NK-92 (cell line): Measurements from ENCODE around the gene CTDSPL.
"Not testable (repeated sequence)": the region's sequence is repeated elsewhere in the genome, so short reads cannot be mapped to it uniquely, and the experiment has no call there.

ENCODE experiments used
- DNase-seq: peaks from one replicate; lab custom pipeline; 2025; ENCODE audit not compliant: unreplicated experiment; lab: John Stamatoyannopoulos, UW

Gene CTDSPL

GRCh38 chr3:37963635-37964034 is 102.0 kb downstream of the CTDSPL start:
- DNase-seq: no peak

GRCh38 chr3:37964146-37964545 is 102.5 kb downstream of the CTDSPL start:
- no peak for DNase-seq

- no peak for DNase-seq
Observed at GRCh38 chr3:37964716-37965115, 103.0 kb downstream of the CTDSPL start.

GRCh38 chr3:37967260-37967881 is 105.7 kb downstream of the CTDSPL start:
- no peak for DNase-seq

- no peak for DNase-seq
Observed at GRCh38 chr3:37968199-37968598, 106.5 kb downstream of the CTDSPL start.

GRCh38 chr3:37968813-37969595 is 107.3 kb downstream of the CTDSPL start:
- DNase-seq: no peak

GRCh38 chr3:37969596-37970100 is 108.0 kb downstream of the CTDSPL start:
- no peak for DNase-seq

- DNase-seq: no peak
Observed at GRCh38 chr3:37970802-37971201, 109.1 kb downstream of the CTDSPL start.

GRCh38 chr3:37971467-37971866 is 109.8 kb downstream of the CTDSPL start:
- DNase-seq: no peak

GRCh38 chr3:37972056-37972455 is 110.4 kb downstream of the CTDSPL start:
- DNase-seq: not testable (repeated sequence)

GRCh38 chr3:37973246-37974054 is 111.8 kb downstream of the CTDSPL start:
- no peak for DNase-seq

- no peak for DNase-seq
Observed at GRCh38 chr3:37974121-37975083, 112.7 kb downstream of the CTDSPL start.

GRCh38 chr3:37979541-37980461 is 118.1 kb downstream of the CTDSPL start:
- DNase-seq: no peak

GRCh38 chr3:37980462-37981347 is 119.0 kb downstream of the CTDSPL start:
- no peak for DNase-seq

GRCh38 chr3:37981348-37981664 is 119.6 kb downstream of the CTDSPL start:
- DNase-seq: no peak

GRCh38 chr3:37982331-37982730 is 120.7 kb downstream of the CTDSPL start:
- no peak for DNase-seq

GRCh38 chr3:37984051-37984450 is 122.4 kb downstream of the CTDSPL start:
- DNase-seq: no peak

GRCh38 chr3:37984596-37984995 is 122.9 kb downstream of the CTDSPL start:
- DNase-seq: no peak
